LNCAP (cell line): ENCODE measurements around the gene SLC2A1.

Experiments used
- CTCF ChIP-seq: fragments of 450-650 bp; IDR thresholded peaks from 2 replicates; pipeline ENCODE4 v1.5.1; 2017; ENCODE audit warnings: mild to moderate bottlenecking

Gene SLC2A1

DNA sequence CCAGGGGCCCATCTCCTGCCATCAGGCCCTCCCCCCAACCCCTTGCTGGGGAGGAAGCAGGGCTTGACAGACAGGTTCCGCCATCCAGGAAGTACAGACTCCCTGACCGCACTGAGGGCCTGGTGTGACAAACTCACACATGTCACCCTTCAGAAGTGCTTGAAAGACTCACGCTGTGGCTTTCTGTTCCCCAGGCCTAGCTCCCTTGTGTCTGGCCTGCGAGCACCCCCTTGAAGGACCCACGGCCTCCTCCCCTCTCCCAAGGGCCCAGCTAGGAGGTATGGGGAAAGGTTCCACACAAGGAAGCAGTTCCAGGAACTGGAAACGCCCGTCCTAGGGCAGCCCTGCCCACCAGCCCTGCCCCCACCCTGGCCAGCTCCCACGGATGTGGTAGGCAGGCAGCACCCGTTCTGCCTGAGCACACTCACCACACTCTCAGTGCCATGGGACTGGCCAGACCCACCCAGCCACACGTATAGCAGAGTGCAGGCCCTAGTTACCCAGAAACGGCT is 26.7 kb downstream of the SLC2A1 start:
- TF ChIP-seq CTCF: no peak

- no peak; the same call in 1 of the 2 replicates for TF ChIP-seq CTCF
Measured at GRCh38 chr1:42931108-42931539, 27.5 kb downstream of the SLC2A1 start.

DNA sequence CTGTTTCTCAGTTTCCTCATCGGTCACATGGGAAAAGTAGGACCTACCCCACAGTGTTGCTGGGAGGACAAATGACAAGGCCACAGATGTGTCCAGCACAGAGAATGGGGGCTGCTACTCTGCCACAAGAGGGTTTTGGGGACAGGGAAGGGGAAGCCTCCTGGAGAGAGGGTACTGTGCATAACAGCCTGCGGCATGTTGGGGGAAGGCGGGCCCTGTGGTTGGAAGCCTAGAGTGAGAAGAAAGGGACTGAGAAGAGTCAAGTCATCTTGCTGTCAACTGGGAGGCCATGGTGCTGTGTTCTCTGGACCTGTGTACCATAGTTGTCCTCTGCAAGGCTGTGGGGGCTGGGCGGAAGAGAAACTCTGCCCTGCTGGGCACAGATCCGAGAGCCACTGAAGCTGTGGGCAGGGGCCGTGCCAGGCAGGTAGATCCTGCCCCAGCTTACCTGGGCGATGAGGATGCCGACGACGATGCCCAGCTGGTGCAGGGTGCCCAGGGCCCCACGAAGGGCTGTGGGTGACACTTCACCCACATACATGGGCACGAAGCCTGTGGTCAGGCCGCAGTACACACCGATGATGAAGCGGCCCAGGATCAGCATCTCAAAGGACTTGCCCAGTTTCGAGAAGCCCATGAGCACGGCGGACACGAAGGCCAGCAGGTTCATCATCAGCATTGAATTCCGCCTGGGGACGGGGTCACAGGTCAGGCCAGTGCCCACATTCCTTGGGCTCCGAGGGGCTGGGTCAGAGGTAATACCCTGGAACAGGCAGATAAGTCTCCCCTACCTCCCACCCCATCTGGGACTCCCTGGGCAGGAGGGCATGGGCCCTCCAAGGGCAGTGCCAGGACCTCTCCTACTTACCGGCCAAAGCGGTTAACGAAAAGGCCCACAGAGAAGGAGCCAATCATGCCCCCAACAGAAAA is 28.2 kb downstream of the SLC2A1 start:
- no peak for TF ChIP-seq CTCF

DNA sequence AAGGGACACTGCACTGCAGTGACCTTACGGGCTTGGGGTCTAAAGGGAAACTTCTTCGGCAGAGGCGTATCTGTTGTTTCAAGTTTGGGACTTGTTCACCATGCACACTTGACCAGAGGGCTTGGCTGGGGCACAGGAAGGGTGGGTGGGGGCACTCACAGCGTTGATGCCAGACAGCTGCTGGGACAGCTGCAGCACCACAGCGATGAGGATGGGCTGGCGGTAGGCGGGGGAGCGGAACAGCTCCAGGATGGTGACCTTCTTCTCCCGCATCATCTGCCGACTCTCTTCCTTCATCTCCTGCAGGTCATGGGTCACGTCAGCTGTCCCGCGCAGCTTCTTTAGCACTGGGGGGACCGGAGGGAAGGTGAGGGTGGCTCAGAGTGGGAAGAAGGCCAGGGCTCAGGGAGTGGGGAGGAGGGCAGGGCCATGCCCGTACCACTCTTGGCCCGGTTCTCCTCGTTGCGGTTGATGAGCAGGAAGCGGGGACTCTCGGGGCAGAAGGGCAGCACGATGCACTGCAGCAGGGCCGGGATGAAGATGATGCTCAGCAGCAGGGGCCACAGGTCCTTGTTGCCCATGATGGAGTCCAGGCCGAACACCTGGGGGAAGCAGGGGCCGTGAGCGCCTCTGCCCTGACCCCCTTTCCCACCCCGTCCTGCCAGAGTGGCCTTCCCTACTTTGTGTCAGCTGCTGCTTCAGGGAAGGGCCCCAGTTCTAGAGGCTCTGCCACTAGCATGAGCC is 29.1 kb downstream of the SLC2A1 start:
- no peak for TF ChIP-seq CTCF

DNA sequence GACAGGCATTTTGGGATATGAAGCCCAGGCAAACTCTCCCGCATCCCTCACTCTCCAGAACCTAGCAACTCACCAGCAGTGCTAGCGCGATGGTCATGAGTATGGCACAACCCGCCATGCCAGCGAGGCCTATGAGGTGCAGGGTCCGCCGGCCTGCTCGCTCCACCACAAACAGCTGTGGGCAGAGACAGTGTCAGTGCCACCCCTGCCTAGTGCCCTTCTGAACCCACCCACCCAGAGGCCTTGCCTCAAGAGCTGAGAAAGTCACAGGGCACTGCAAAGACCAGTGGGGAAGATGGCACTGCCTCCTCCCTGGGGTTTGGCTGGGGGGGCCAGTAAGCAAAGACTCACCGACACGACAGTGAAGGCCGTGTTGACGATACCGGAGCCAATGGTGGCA is 29.8 kb downstream of the SLC2A1 start:
- no peak for TF ChIP-seq CTCF

DNA sequence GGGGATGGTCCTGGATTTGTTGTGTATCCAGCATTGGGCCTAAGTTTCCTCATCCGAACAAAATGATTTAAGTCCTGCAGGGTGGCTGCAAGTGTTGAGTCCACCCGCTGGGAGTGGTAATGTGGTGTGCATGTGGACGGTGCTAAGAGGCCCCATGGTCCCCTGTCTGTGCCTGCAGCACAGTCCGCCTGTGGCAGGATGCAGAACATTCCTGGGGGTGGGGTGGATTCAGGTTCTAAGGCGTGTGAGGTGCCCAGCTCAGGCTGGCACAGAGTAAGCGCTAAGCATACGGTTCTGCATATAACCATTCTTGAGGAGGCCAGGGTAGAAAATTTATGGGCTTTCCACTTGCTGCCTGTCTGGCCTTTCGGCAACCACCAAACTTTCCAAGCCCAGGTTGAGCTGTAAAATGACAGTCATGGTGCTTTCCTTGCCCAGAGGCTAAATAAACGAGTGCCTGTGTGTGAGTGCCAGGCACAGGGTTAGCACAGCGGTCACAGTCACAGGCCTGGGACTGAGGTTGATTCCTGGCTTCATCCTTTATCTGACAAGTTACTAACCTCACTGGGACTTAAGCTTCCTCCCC is 30.7 kb downstream of the SLC2A1 start:
- TF ChIP-seq CTCF: no peak

- no peak for TF ChIP-seq CTCF
Measured at GRCh38 chr1:42927274-42927841, 31.3 kb downstream of the SLC2A1 start.
